Measurements from ENCODE around the gene TTC34. TPM values are rescaled to one million over a fixed set of nuclear protein-coding genes. Genes with fewer than 3 reads are reported as not detected.
"Not testable (repeated sequence)": the region's sequence is repeated elsewhere in the genome, so short reads cannot be mapped to it uniquely, and the experiment has no call there.

The TTC34 gene
- polyA plus RNA-seq, 1 experiment: 0.11 TPM

GRCh38 chr1:2778220-2778592 is 23.3 kb downstream of the TTC34 start:
- TF ChIP-seq CTCF (IDR thresholded peaks at IDR 0.05; ENCODE audit: insufficient read depth, low read depth, low read length): no peak
- POLR2A ChIA-PET: no interaction called here
- Histone ChIP-seq H3K27me3 (ENCODE audit: control insufficient read depth, insufficient read depth, low read length) (no peaks in the 10 kb centered on the region), H3K4me3 (ENCODE audit: low read depth, low read length) (no peak overlapping the region), H3K36me3 (ENCODE audit: control insufficient read depth, insufficient read depth, low read length) (no peaks in the 10 kb centered on the region)
- DNase-seq (ENCODE audit: low read depth): no peak
- CTCF ChIA-PET: no interaction called here

- no peaks in the 10 kb centered on the region for H3K36me3 ChIP-seq (ENCODE audit: control insufficient read depth, insufficient read depth, low read length)
- ChIA-PET POLR2A (no interaction called here), CTCF (no interaction called here)
Observed at GRCh38 chr1:2777424-2778219, 23.9 kb downstream of the TTC34 start.

GRCh38 chr1:2775333-2775732 is 26.2 kb downstream of the TTC34 start:
- H3K4me3 ChIP-seq (ENCODE audit: low read depth, low read length); H3K36me3 ChIP-seq (ENCODE audit: control insufficient read depth, insufficient read depth, low read length); CTCF ChIA-PET; DNase-seq (ENCODE audit: low read depth); POLR2A ChIA-PET; H3K27me3 ChIP-seq (ENCODE audit: control insufficient read depth, insufficient read depth, low read length): not testable (repeated sequence)

More at GRCh38 chr1:2777424-2778219, 23.9 kb downstream of the TTC34 start:
- no peak for DNase-seq (ENCODE audit: low read depth)
- no peak for TF ChIP-seq CTCF (IDR thresholded peaks at IDR 0.05; ENCODE audit: insufficient read depth, low read depth, low read length)
- H3K27me3 ChIP-seq (ENCODE audit: control insufficient read depth, insufficient read depth, low read length): no peaks in the 10 kb centered on the region
- H3K4me3 ChIP-seq (ENCODE audit: low read depth, low read length): no peak overlapping the region

- DNase-seq (ENCODE audit: low read depth); H3K27me3 ChIP-seq (ENCODE audit: control insufficient read depth, insufficient read depth, low read length); CTCF ChIA-PET; H3K36me3 ChIP-seq (ENCODE audit: control insufficient read depth, insufficient read depth, low read length); H3K4me3 ChIP-seq (ENCODE audit: low read depth, low read length); POLR2A ChIA-PET: not testable (repeated sequence)
Observed at GRCh38 chr1:2768052-2768451, 33.4 kb downstream of the TTC34 start.

GRCh38 chr1:2759433-2759832 is 42.1 kb downstream of the TTC34 start:
- H3K27me3 ChIP-seq (ENCODE audit: control insufficient read depth, insufficient read depth, low read length); POLR2A ChIA-PET; H3K4me3 ChIP-seq (ENCODE audit: low read depth, low read length); H3K36me3 ChIP-seq (ENCODE audit: control insufficient read depth, insufficient read depth, low read length); DNase-seq (ENCODE audit: low read depth); CTCF ChIA-PET: not testable (repeated sequence)

GRCh38 chr1:2757519-2757918 is 44.0 kb downstream of the TTC34 start:
- H3K27me3 ChIP-seq (ENCODE audit: control insufficient read depth, insufficient read depth, low read length); POLR2A ChIA-PET; H3K4me3 ChIP-seq (ENCODE audit: low read depth, low read length); DNase-seq (ENCODE audit: low read depth); H3K36me3 ChIP-seq (ENCODE audit: control insufficient read depth, insufficient read depth, low read length); CTCF ChIA-PET: not testable (repeated sequence)

- H3K27me3 ChIP-seq (ENCODE audit: control insufficient read depth, insufficient read depth, low read length); DNase-seq (ENCODE audit: low read depth); H3K4me3 ChIP-seq (ENCODE audit: low read depth, low read length); H3K36me3 ChIP-seq (ENCODE audit: control insufficient read depth, insufficient read depth, low read length); POLR2A ChIA-PET; CTCF ChIA-PET: not testable (repeated sequence)
Observed at GRCh38 chr1:2755426-2755825, 46.1 kb downstream of the TTC34 start.

GRCh38 chr1:2754597-2754996 is 46.9 kb downstream of the TTC34 start:
- H3K4me3 ChIP-seq (ENCODE audit: low read depth, low read length); POLR2A ChIA-PET; H3K27me3 ChIP-seq (ENCODE audit: control insufficient read depth, insufficient read depth, low read length); CTCF ChIA-PET; DNase-seq (ENCODE audit: low read depth); H3K36me3 ChIP-seq (ENCODE audit: control insufficient read depth, insufficient read depth, low read length): not testable (repeated sequence)

GRCh38 chr1:2752503-2752902 is 49.0 kb downstream of the TTC34 start:
- CTCF ChIA-PET: not testable (repeated sequence)

GRCh38 chr1:2751866-2752265 is 49.6 kb downstream of the TTC34 start:
- CTCF ChIA-PET; H3K36me3 ChIP-seq (ENCODE audit: control insufficient read depth, insufficient read depth, low read length); POLR2A ChIA-PET; H3K4me3 ChIP-seq (ENCODE audit: low read depth, low read length); H3K27me3 ChIP-seq (ENCODE audit: control insufficient read depth, insufficient read depth, low read length); DNase-seq (ENCODE audit: low read depth): not testable (repeated sequence)

More at GRCh38 chr1:2752503-2752902, 49.0 kb downstream of the TTC34 start:
- H3K27me3 ChIP-seq (ENCODE audit: control insufficient read depth, insufficient read depth, low read length); POLR2A ChIA-PET; H3K36me3 ChIP-seq (ENCODE audit: control insufficient read depth, insufficient read depth, low read length); DNase-seq (ENCODE audit: low read depth); H3K4me3 ChIP-seq (ENCODE audit: low read depth, low read length): not testable (repeated sequence)

GRCh38 chr1:2750766-2751730 is 50.4 kb downstream of the TTC34 start:
- H3K27me3 ChIP-seq (ENCODE audit: control insufficient read depth, insufficient read depth, low read length); CTCF ChIA-PET; H3K36me3 ChIP-seq (ENCODE audit: control insufficient read depth, insufficient read depth, low read length); H3K4me3 ChIP-seq (ENCODE audit: low read depth, low read length); DNase-seq (ENCODE audit: low read depth); POLR2A ChIA-PET: not testable (repeated sequence)
